Measurements from ENCODE around the gene NDUFV1. TPM values are rescaled to one million over a fixed set of nuclear protein-coding genes. Genes with fewer than 3 reads are reported as not detected.
A peak's percentile ranks its signal among the peaks of the same experiment; 100 is the strongest.

The NDUFV1 gene
- total and polyA plus RNA-seq, 2 of the 4 experiments (the other 2 are of a cell fraction) = 120 to 133 TPM

GRCh38 chr11:67604815-67605214 lies 1.9 kb upstream of the NDUFV1 start:
- Histone ChIP-seq H3K4me1 (ENCODE audit: control insufficient read depth, insufficient read depth, low read length) (peaks cover 6% of the 10 kb centered on the region; the same call in 1 of the 2 replicates), H4K20me1 (ENCODE audit: insufficient read depth, low read length) (no peaks in the 10 kb centered on the region), H4K5ac (ENCODE audit: low read depth, low read length) (no peak overlapping the region), H3K9me1 (ENCODE audit: insufficient read depth, low read length) (no peaks in the 10 kb centered on the region), H4K8ac (ENCODE audit: low read depth in 2 of 2, low read length in 2 of 2) (peak overlapping the region in 1 of 2 experiments; percentile 93; a peak in 1 of 4 replicates), H2AK9ac (replicated peaks; ENCODE audit: low read depth, low read length, poor library complexity) (no peak overlapping the region), H2BK15ac (ENCODE audit: low read depth, low read length) (no peak overlapping the region), H3K4me3 (ENCODE audit: insufficient read depth, low read depth, low read length) (no peak overlapping the region), H3K4me2 (ENCODE audit: low read depth, low read length) (no peak overlapping the region), H3K23ac (ENCODE audit: low read depth, low read length) (no peak overlapping the region), H2BK5ac (ENCODE audit: low read depth, low read length, poor library complexity, severe bottlenecking) (no peak overlapping the region), H3K56ac (ENCODE audit: extremely low read depth, insufficient read depth, low read length) (no peak overlapping the region), H3K27ac (ENCODE audit: insufficient read depth, low read length) (no peak overlapping the region), H3K9me3 (ENCODE audit: control insufficient read depth, insufficient read depth, low read length) (0 out of 2 replicates have a peak, but pooled peaks cover 4% of the 10 kb centered on the region), H3K9ac (ENCODE audit: low read depth, low read length) (no peak overlapping the region), H3K4ac (ENCODE audit: low read depth, low read length) (no peak overlapping the region), H4K91ac (ENCODE audit: insufficient read depth, low read depth, low read length) (no peak overlapping the region), H3K79me1 (ENCODE audit: low read depth in 1 of 2, low read length in 2 of 2) (peaks cover 18 to 22% of the 10 kb centered on the region in 2 experiments), H3K36me3 (ENCODE audit: control insufficient read depth, insufficient read depth, low read length) (peaks cover 9% of the 10 kb centered on the region), H2BK120ac (ENCODE audit: low read depth, low read length) (no peak overlapping the region), H3K14ac (replicated peaks; ENCODE audit: low read depth, low read length) (no peak overlapping the region), H2AFZ (replicated peaks; ENCODE audit: low read length, poor library complexity) (peak overlapping the region; percentile 72), H3K27me3 (ENCODE audit: control insufficient read depth, insufficient read depth, low read length) (peaks cover 13% of the 10 kb centered on the region), H2AK5ac (ENCODE audit: low read depth, low read length) (no peak overlapping the region), H2BK20ac (ENCODE audit: low read depth, low read length) (no peak overlapping the region), H3K18ac (ENCODE audit: low read depth, low read length) (no peak overlapping the region)
- BruUV-seq (replicated peaks) = no TSS peak
- DNase-seq (no peak), ATAC-seq (ENCODE audit: low read depth) (no peak)
- 63% methylated on average over 2 of the region's 2 CpGs; no CpG with 5 or more reads in 1 of the 2 experiments for WGBS, 2 experiments (ENCODE audit: extremely low coverage in 2 of 2, insufficient read length in 1 of 2)
- in situ Hi-C loops (cut with MboI; ENCODE audit: low sequenced_read_pairs) = no loop called here
- intact Hi-C loops (cut with micrococcal nuclease) = no loop called here
- ChIA-PET POLR2A (ENCODE audit: unreplicated experiment) (no interaction called here), CTCF (no interaction called here)
- dilution Hi-C loops (cut with HindIII; ENCODE audit: low sequenced_read_pairs, unreplicated experiment) = no loop called here
- no peak for TF ChIP-seq SMC3 (IDR thresholded peaks at IDR 0.05; ENCODE audit: low read depth, low read length)
- no peak for TF ChIP-seq CEBPB (IDR thresholded peaks at IDR 0.05; ENCODE audit: low read depth, low read length)
- no peak for TF ChIP-seq MAFK (IDR thresholded peaks at IDR 0.05; ENCODE audit: low read depth, low read length)
- TF ChIP-seq CTCF (conservative IDR thresholded peaks at IDR 0.05; ENCODE audit: low read depth, low read length) = no peak
- TF ChIP-seq POLR2A (IDR thresholded peaks at IDR 0.05; ENCODE audit: low read depth, low read length) = no peak
- TF ChIP-seq, protein P1, sequence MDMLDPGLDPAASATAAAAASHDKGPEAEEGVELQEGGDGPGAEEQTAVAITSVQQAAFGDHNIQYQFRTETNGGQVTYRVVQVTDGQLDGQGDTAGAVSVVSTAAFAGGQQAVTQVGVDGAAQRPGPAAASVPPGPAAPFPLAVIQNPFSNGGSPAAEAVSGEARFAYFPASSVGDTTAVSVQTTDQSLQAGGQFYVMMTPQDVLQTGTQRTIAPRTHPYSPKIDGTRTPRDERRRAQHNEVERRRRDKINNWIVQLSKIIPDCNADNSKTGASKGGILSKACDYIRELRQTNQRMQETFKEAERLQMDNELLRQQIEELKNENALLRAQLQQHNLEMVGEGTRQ (IDR thresholded peaks at IDR 0.05; ENCODE audit: low read depth, low read length) = no peak
- no peak for TF ChIP-seq RFX5 (IDR thresholded peaks at IDR 0.05; ENCODE audit: low read depth, low read length)
- TF ChIP-seq FOS (IDR thresholded peaks at IDR 0.05; ENCODE audit: low read depth, low read length) = no peak
- TF ChIP-seq, protein P2, sequence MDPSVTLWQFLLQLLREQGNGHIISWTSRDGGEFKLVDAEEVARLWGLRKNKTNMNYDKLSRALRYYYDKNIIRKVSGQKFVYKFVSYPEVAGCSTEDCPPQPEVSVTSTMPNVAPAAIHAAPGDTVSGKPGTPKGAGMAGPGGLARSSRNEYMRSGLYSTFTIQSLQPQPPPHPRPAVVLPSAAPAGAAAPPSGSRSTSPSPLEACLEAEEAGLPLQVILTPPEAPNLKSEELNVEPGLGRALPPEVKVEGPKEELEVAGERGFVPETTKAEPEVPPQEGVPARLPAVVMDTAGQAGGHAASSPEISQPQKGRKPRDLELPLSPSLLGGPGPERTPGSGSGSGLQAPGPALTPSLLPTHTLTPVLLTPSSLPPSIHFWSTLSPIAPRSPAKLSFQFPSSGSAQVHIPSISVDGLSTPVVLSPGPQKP (IDR thresholded peaks at IDR 0.05; ENCODE audit: borderline replicate concordance, low read depth, low read length) = no peak
- no peak for TF ChIP-seq RCOR1 (IDR thresholded peaks at IDR 0.05; ENCODE audit: insufficient replicate concordance, low read length)
- TF ChIP-seq MAZ (IDR thresholded peaks at IDR 0.05; ENCODE audit: borderline replicate concordance, low read depth, low read length) = no peak
- no peak for TF ChIP-seq CHD1 (IDR thresholded peaks at IDR 0.05; ENCODE audit: low read depth, low read length)
- no peak for TF ChIP-seq RAD21 (IDR thresholded peaks at IDR 0.05; ENCODE audit: low read length)
- TF ChIP-seq MXI1 (IDR thresholded peaks at IDR 0.05; ENCODE audit: borderline replicate concordance, low read depth, low read length) = no peak
- no peak for TF ChIP-seq NFE2L2 (IDR thresholded peaks at IDR 0.05; ENCODE audit: low read depth, low read length)
